ENCODE data around the gene SH3BP1.
"Not testable (repeated sequence)": the region's sequence is repeated elsewhere in the genome, so short reads cannot be mapped to it uniquely, and the experiment has no call there.

Gene SH3BP1

GRCh38 chr22:37675930-37676735, 36.7 kb downstream of the SH3BP1 start:
- FAIRE-seq (no peak), DNase-seq (ENCODE audit: insufficient read length, low spot score) (no peak)

- FAIRE-seq (peak; percentile 93), DNase-seq (ENCODE audit: insufficient read length, low spot score) (peak; percentile 69)
These were observed 37.4 kb downstream of the SH3BP1 start for GRCh38 chr22:37676736-37677492.

GRCh38 chr22:37677493-37677974, 38.1 kb downstream of the SH3BP1 start:
- DNase-seq (ENCODE audit: insufficient read length, low spot score) (no peak), FAIRE-seq (no peak)

GRCh38 chr22:37678372-37678771, 38.9 kb downstream of the SH3BP1 start:
- no peak for DNase-seq (ENCODE audit: insufficient read length, low spot score)
- FAIRE-seq = no peak

- FAIRE-seq (no peak), DNase-seq (ENCODE audit: insufficient read length, low spot score) (no peak)
These were observed 40.2 kb downstream of the SH3BP1 start for GRCh38 chr22:37679670-37680069.

- DNase-seq (ENCODE audit: insufficient read length, low spot score) (no peak), FAIRE-seq (no peak)
These were observed 40.9 kb downstream of the SH3BP1 start for GRCh38 chr22:37680191-37680851.

- DNase-seq (ENCODE audit: insufficient read length, low spot score) (no peak), FAIRE-seq (no peak)
These were observed 41.5 kb downstream of the SH3BP1 start for GRCh38 chr22:37681001-37681424.

- peak; percentile 97 for FAIRE-seq
- DNase-seq (ENCODE audit: insufficient read length, low spot score) = peak; percentile 56
These were observed 42.1 kb downstream of the SH3BP1 start for GRCh38 chr22:37681556-37682049.

GRCh38 chr22:37684803-37685615, 45.5 kb downstream of the SH3BP1 start:
- no peak for FAIRE-seq
- DNase-seq (ENCODE audit: insufficient read length, low spot score) = no peak

- DNase-seq (ENCODE audit: insufficient read length, low spot score) (peak; percentile 80), FAIRE-seq (peak; percentile 92)
These were observed 46.8 kb downstream of the SH3BP1 start, which contains the start of gene NOL12 for GRCh38 chr22:37686002-37686982. Gene NOL12 (plus strand): TSS chr22:37686343. CDS start chr22:37686393, 50 bp downstream.

GRCh38 chr22:37690407-37690806, 50.9 kb downstream of the SH3BP1 start:
- DNase-seq (ENCODE audit: insufficient read length, low spot score) (no peak), FAIRE-seq (no peak)

GRCh38 chr22:37690901-37691504, 51.5 kb downstream of the SH3BP1 start:
- FAIRE-seq (no peak), DNase-seq (ENCODE audit: insufficient read length, low spot score) (no peak)

GRCh38 chr22:37692627-37693285, 53.3 kb downstream of the SH3BP1 start:
- FAIRE-seq = no peak
- DNase-seq (ENCODE audit: insufficient read length, low spot score) = no peak

GRCh38 chr22:37694131-37694530, 54.7 kb downstream of the SH3BP1 start:
- FAIRE-seq; DNase-seq (ENCODE audit: insufficient read length, low spot score): not testable (repeated sequence)

- not testable (repeated sequence) for DNase-seq (ENCODE audit: insufficient read length, low spot score); FAIRE-seq
These were observed 56.8 kb downstream of the SH3BP1 start for GRCh38 chr22:37696260-37696656.

- FAIRE-seq (peak; percentile 90), DNase-seq (ENCODE audit: insufficient read length, low spot score) (peak; percentile 87)
These were observed 57.4 kb downstream of the SH3BP1 start, which contains the start of gene TRIOBP for GRCh38 chr22:37696657-37697537. Gene TRIOBP (plus strand): TSS chr22:37697048. CDS start chr22:37701366, 4,318 bp downstream.

GRCh38 chr22:37697538-37697835, 58.0 kb downstream of the SH3BP1 start:
- FAIRE-seq = no peak

More at GRCh38 chr22:37697538-37697835, 58.0 kb downstream of the SH3BP1 start:
- DNase-seq (ENCODE audit: insufficient read length, low spot score) = no peak
